HepG2 (cell line): Measurements from ENCODE around the gene STX10. TPM values are rescaled to one million over a fixed set of nuclear protein-coding genes. Genes with fewer than 3 reads are reported as not detected.
A peak's percentile ranks its signal among the peaks of the same experiment; 100 is the strongest.

Experiments used
- DMAP1 ChIP-seq: IDR thresholded peaks from 2 replicates; pipeline ENCODE4 v1.6.1; 2016
- GTF2F1 ChIP-seq: fragments of 150-350 bp; IDR thresholded peaks from 2 replicates; pipeline ENCODE4 v1.6.1; 2014; ENCODE audit warnings: low read length
- HNRNPLL ChIP-seq: fragments of 200-400 bp; formaldehyde crosslinking; IDR thresholded peaks from 2 replicates; pipeline ENCODE4 v1.6.1; 2017; ENCODE audit warnings: mild to moderate bottlenecking, low read depth, low read length; ENCODE audit not compliant: poor library complexity, severe bottlenecking
- IKZF4 ChIP-seq: sonication (generic); formaldehyde crosslinking; IDR thresholded peaks from 2 replicates; pipeline ENCODE4 v1.5.1; 2020; ENCODE audit warnings: borderline replicate concordance, mild to moderate bottlenecking, low read depth, missing genetic modification reagents; ENCODE audit errors: not compliant biosample characterization
- KAT8 ChIP-seq: IDR thresholded peaks from 2 replicates; pipeline ENCODE4 v1.6.1; 2016; ENCODE audit warnings: missing genetic modification reagents, missing compliant biosample characterization
- MED13 ChIP-seq: sonication (generic); formaldehyde crosslinking; IDR thresholded peaks from 2 replicates; pipeline ENCODE4 v1.5.0; 2020; ENCODE audit warnings: missing genetic modification reagents
- NCOA2 ChIP-seq: sonication (generic); formaldehyde crosslinking; IDR thresholded peaks from 2 replicates; pipeline ENCODE4 v1.8.0; 2022; ENCODE audit warnings: inconsistent platforms
- PRPF4 ChIP-seq: fragments of 200-400 bp; formaldehyde crosslinking; IDR thresholded peaks from 2 replicates; pipeline ENCODE4 v1.6.1; 2016; ENCODE audit warnings: low read length, low read depth; ENCODE audit not compliant: poor library complexity, severe bottlenecking
- SMAD1 ChIP-seq: sonication (generic); formaldehyde crosslinking; IDR thresholded peaks from 2 replicates; pipeline ENCODE4 v1.4.0; 2020; ENCODE audit warnings: missing genetic modification reagents, low read depth, mild to moderate bottlenecking, borderline replicate concordance
- ZFX ChIP-seq: sonication (generic); formaldehyde crosslinking; IDR thresholded peaks from 2 replicates; pipeline ENCODE4 v1.4.0; 2020; ENCODE audit warnings: mild to moderate bottlenecking, low read depth, missing genetic modification reagents, moderate library complexity
- ZNF616 ChIP-seq: sonication (generic); formaldehyde crosslinking; IDR thresholded peaks from 2 replicates; pipeline ENCODE4 v1.5.0; 2020; ENCODE audit warnings: low read depth, mild to moderate bottlenecking, missing genetic modification reagents
- ZNF770 ChIP-seq: sonication (generic); formaldehyde crosslinking; IDR thresholded peaks from 2 replicates; pipeline ENCODE4 v1.5.0; 2020; ENCODE audit warnings: mild to moderate bottlenecking, missing genetic modification reagents
- ZNF784 ChIP-seq: sonication (generic); formaldehyde crosslinking; IDR thresholded peaks from 2 replicates; pipeline ENCODE4 v1.5.1; 2020; ENCODE audit warnings: missing genetic modification reagents, mild to moderate bottlenecking, borderline replicate concordance
- ZSCAN12 ChIP-seq: sonication (generic); formaldehyde crosslinking; IDR thresholded peaks from 2 replicates; pipeline ENCODE4 v1.9.0; 2021; ENCODE audit warnings: mild to moderate bottlenecking, missing genetic modification reagents
- polyA plus RNA-seq, 8 experiments: library from polyadenylated mRNA; depleted of rRNA in 3 of 8; stranded (reverse) in 7 of 8; unstranded in 1 of 8; fragments of >200 nt; fragmentation: Illumina TruSeq in 4 of 8; extraction: Trizol in 4 of 8; gene quantifications; 2 replicates each; pipeline versions ENCODE4 v1.2.1 to v1.2.3, GENCODE V29; 2011 to 2016; ENCODE audit warnings: low read depth in 4 of 8, missing spikeins in 1 of 8, mixed read lengths in 1 of 8; ENCODE audit not compliant: insufficient read depth in 1 of 8
- total RNA-seq, 5 experiments: library from RNA; depleted of rRNA; stranded (reverse); fragments of >200 nt; fragmentation: Illumina TruSeq; extraction: Trizol; gene quantifications; 2 replicates each; pipeline ENCODE4 v1.2.3, GENCODE V29; 2016; ENCODE audit warnings: low read depth in 1 of 5
- TF ChIP-seq, protein P1 (sequence below): sonication (generic); formaldehyde crosslinking; IDR thresholded peaks from 2 replicates; pipeline ENCODE4 v1.4.0; 2020; ENCODE audit warnings: missing genetic modification reagents, borderline replicate concordance
- TF ChIP-seq, protein P2 (sequence below): sonication (generic); formaldehyde crosslinking; conservative IDR thresholded peaks from 2 replicates; pipeline ENCODE4 v1.8.0; 2022; ENCODE audit warnings: mild to moderate bottlenecking, moderate library complexity, missing genetic modification reagents
- TF ChIP-seq, protein P3 (sequence below): sonication (generic); formaldehyde crosslinking; IDR thresholded peaks from 2 replicates; pipeline ENCODE4 v1.5.1; 2020; ENCODE audit warnings: missing genetic modification reagents, mild to moderate bottlenecking, borderline replicate concordance

STX10 gene
- total and polyA plus RNA-seq, 2 of the 13 experiments (the other 11 are each of a cell fraction or from before 2014, with no cell fraction given): 47.9 to 66.4 TPM

DNA sequence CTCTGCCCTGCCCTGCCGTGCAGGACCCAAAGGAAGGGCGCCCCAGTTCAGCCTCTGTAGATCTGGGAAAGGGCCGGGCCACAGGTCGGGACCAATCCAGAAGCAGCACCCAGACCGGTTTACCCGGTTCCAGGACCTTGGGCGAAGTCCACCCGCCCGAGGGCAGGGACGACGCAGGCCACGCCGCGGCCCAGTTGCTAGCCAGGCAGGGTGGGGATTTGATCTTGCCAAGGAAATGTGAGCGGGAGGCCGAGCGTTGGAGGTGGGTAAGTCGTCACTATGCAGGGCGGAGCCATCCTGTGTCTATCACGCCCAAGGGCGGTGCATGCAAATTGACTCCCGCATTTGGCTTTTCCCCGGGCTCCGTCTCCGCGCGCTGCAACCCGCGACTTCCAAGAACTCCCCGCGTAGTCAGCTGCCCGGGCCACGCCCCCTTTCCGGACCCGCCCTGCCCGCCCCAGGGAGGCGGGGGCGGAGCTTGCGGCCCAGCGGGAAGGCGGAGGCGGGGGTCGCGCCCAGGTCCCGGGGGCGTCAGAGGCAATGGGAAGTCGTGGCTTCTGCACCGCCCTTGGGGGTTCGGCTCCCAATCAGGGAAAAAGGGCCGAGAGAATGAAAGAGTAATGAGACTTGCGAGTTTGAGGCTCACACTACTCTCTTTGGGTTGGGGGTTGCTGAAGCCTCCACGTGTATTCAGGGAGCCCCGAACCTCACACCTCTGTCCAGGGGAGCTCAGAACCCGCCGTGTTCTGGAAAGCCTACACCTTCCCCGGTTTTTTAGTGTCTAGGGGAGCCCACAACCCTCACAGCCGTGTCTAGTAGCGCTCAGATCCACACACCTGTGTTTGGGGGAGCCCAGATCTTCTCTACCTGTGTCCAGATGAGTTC, 12.8 kb upstream of the STX10 start (continued):
- TF ChIP-seq MED13 (CRISPR knock-in tag): no peak
- peak; percentile 83 for TF ChIP-seq HNRNPLL
- no peak for TF ChIP-seq ZNF616
- no peak for TF ChIP-seq GTF2F1
- TF ChIP-seq, protein P1, sequence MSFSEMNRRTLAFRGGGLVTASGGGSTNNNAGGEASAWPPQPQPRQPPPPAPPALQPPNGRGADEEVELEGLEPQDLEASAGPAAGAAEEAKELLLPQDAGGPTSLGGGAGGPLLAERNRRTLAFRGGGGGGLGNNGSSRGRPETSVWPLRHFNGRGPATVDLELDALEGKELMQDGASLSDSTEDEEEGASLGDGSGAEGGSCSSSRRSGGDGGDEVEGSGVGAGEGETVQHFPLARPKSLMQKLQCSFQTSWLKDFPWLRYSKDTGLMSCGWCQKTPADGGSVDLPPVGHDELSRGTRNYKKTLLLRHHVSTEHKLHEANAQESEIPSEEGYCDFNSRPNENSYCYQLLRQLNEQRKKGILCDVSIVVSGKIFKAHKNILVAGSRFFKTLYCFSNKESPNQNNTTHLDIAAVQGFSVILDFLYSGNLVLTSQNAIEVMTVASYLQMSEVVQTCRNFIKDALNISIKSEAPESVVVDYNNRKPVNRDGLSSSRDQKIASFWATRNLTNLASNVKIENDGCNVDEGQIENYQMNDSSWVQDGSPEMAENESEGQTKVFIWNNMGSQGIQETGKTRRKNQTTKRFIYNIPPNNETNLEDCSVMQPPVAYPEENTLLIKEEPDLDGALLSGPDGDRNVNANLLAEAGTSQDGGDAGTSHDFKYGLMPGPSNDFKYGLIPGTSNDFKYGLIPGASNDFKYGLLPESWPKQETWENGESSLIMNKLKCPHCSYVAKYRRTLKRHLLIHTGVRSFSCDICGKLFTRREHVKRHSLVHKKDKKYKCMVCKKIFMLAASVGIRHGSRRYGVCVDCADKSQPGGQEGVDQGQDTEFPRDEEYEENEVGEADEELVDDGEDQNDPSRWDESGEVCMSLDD (CRISPR knock-in tag): 0 out of 2 replicates have a peak, but pooled peaks have one; percentile 17
- TF ChIP-seq, protein P2, sequence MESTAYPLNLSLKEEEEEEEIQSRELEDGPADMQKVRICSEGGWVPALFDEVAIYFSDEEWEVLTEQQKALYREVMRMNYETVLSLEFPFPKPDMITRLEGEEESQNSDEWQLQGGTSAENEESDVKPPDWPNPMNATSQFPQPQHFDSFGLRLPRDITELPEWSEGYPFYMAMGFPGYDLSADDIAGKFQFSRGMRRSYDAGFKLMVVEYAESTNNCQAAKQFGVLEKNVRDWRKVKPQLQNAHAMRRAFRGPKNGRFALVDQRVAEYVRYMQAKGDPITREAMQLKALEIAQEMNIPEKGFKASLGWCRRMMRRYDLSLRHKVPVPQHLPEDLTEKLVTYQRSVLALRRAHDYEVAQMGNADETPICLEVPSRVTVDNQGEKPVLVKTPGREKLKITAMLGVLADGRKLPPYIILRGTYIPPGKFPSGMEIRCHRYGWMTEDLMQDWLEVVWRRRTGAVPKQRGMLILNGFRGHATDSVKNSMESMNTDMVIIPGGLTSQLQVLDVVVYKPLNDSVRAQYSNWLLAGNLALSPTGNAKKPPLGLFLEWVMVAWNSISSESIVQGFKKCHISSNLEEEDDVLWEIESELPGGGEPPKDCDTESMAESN (CRISPR knock-in tag): peak; percentile 91
- TF ChIP-seq, protein P3, sequence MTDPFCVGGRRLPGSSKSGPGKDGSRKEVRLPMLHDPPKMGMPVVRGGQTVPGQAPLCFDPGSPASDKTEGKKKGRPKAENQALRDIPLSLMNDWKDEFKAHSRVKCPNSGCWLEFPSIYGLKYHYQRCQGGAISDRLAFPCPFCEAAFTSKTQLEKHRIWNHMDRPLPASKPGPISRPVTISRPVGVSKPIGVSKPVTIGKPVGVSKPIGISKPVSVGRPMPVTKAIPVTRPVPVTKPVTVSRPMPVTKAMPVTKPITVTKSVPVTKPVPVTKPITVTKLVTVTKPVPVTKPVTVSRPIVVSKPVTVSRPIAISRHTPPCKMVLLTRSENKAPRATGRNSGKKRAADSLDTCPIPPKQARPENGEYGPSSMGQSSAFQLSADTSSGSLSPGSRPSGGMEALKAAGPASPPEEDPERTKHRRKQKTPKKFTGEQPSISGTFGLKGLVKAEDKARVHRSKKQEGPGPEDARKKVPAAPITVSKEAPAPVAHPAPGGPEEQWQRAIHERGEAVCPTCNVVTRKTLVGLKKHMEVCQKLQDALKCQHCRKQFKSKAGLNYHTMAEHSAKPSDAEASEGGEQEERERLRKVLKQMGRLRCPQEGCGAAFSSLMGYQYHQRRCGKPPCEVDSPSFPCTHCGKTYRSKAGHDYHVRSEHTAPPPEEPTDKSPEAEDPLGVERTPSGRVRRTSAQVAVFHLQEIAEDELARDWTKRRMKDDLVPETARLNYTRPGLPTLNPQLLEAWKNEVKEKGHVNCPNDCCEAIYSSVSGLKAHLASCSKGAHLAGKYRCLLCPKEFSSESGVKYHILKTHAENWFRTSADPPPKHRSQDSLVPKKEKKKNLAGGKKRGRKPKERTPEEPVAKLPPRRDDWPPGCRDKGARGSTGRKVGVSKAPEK (CRISPR knock-in tag): no peak
- peak; percentile 77 for TF ChIP-seq ZNF770
- no peak; the same call in 1 of the 2 replicates for TF ChIP-seq KAT8 (CRISPR knock-in tag)
- peak; percentile 77 for TF ChIP-seq NCOA2 (CRISPR knock-in tag)
- peak; percentile 33 for TF ChIP-seq IKZF4 (CRISPR knock-in tag)
- TF ChIP-seq ZSCAN12 (CRISPR knock-in tag): no peak
- TF ChIP-seq ZFX: peak; percentile 95
- peak; percentile 88 for TF ChIP-seq DMAP1 (CRISPR knock-in tag)
- TF ChIP-seq ZNF784 (CRISPR knock-in tag): peak; percentile 32; the same call in 1 of the 2 replicates
- no peak for TF ChIP-seq PRPF4
- TF ChIP-seq SMAD1 (CRISPR knock-in tag): peak; percentile 54; the same call in 1 of the 2 replicates
